HepG2 (cell line): Measurements from ENCODE around the gene TBC1D22A. TPM values are rescaled to one million over a fixed set of nuclear protein-coding genes. Genes with fewer than 3 reads are reported as not detected.
A peak's percentile ranks its signal among the peaks of the same experiment; 100 is the strongest.

Experiments
- ATAC-seq: fragments of 200-7000 bp; cut with Tn5 transposase; 3 replicates; pipeline ENCODE4 v1.9.1; 2020; ENCODE audit warnings: mild to moderate bottlenecking, moderate library complexity
- BruUV-seq: library from RNA; stranded (reverse); fragments of 400-500 nt; replicated peaks from 2 replicates; lab custom pipeline; 2021; lab: Mats Ljungman, UMichigan
- CTCF ChIA-PET: fragments of 300-600 bp; formaldehyde crosslinking; extraction: SDS; loops from one replicate; lab custom pipeline; 2021; ENCODE audit warnings: low total read pairs, inconsistent platforms, low intra/inter-chr PET ratio; lab: Yijun Ruan, JAX
- POLR2A ChIA-PET: fragments of 350-600 bp; sonication (Branson Sonifier 250); formaldehyde crosslinking; loops from one replicate; lab custom pipeline; 2020; ENCODE audit warnings: antibody characterized with exemption, inconsistent platforms; lab: Yijun Ruan, JAX
- DNase-seq: peaks from one replicate; pipeline ENCODE4 v3.0.0-alpha.2; 2015; ENCODE audit warnings: low spot score
- FAIRE-seq: peaks from 3 replicates; lab custom pipeline; 2011; peaks lifted over from hg19 to GRCh38; lab: Jason Lieb, UNC
- H2AFZ ChIP-seq: one replicate; pipeline ENCODE4 v1.6.1; 2011; ENCODE audit warnings: low read length, inconsistent platforms
- H3K27ac ChIP-seq: fragments of 300-600 bp; 3 replicates; pipeline ENCODE4 v1.8.0; 2011; ENCODE audit warnings: mixed run types, mild to moderate bottlenecking, mixed read lengths, low read length, inconsistent platforms; ENCODE audit not compliant: insufficient read depth; ENCODE audit errors: extremely low read length
- H3K27me3 ChIP-seq, 2 experiments: fragments of 200-600 bp in 1 of 2; 2 replicates in 1 of 2; 3 replicates in 1 of 2; pipeline versions ENCODE4 v1.6.0 to v1.8.0; 2011; ENCODE audit warnings: low read length in 2 of 2, mild to moderate bottlenecking in 2 of 2, moderate library complexity in 2 of 2, inconsistent platforms in 1 of 2; ENCODE audit not compliant: insufficient read depth in 2 of 2, control insufficient read depth in 1 of 2
- H3K36me3 ChIP-seq, 2 experiments: fragments of 200-600 bp in 1 of 2; replicated peaks in 1 of 2; 2 replicates in 1 of 2; 3 replicates in 1 of 2; pipeline versions ENCODE4 v1.5.1 to v1.8.0; 2011; ENCODE audit warnings: low read length in 2 of 2, inconsistent platforms in 1 of 2; ENCODE audit not compliant: insufficient read depth in 2 of 2, control insufficient read depth in 1 of 2
- H3K4me1 ChIP-seq: 2 replicates; pipeline ENCODE4 v1.5.1; 2012; ENCODE audit warnings: low read length, inconsistent platforms; ENCODE audit not compliant: insufficient read depth
- H3K4me2 ChIP-seq: 2 replicates; pipeline ENCODE4 v1.6.0; 2011; ENCODE audit warnings: low read depth, low read length, inconsistent platforms
- H3K4me3 ChIP-seq, 3 experiments: fragments of 200-600 bp in 1 of 3; sonication (generic), shearing (Covaris generic) in 1 of 3; replicated peaks in 1 of 3; 2 replicates each; pipeline ENCODE4 v1.5.1; 2011 to 2016; ENCODE audit warnings: low read length in 3 of 3, inconsistent platforms in 2 of 3, low read depth in 2 of 3, mild to moderate bottlenecking in 2 of 3, control low read depth in 1 of 3, mixed read lengths in 1 of 3; ENCODE audit not compliant: insufficient read depth in 1 of 3
- H3K79me2 ChIP-seq: one replicate; pipeline ENCODE4 v1.6.1; 2011; ENCODE audit warnings: low read length, inconsistent platforms; ENCODE audit not compliant: insufficient read depth
- H3K9ac ChIP-seq: 2 replicates; pipeline ENCODE4 v1.6.0; 2011; ENCODE audit warnings: mild to moderate bottlenecking, low read depth, low read length, inconsistent platforms; ENCODE audit not compliant: insufficient read depth
- H3K9me3 ChIP-seq: 2 replicates; pipeline ENCODE4 v1.5.1; 2012; ENCODE audit warnings: mild to moderate bottlenecking, low read length
- H4K20me1 ChIP-seq: 2 replicates; pipeline ENCODE4 v1.6.0; 2011; ENCODE audit warnings: inconsistent platforms, mild to moderate bottlenecking, low read length, moderate library complexity; ENCODE audit not compliant: insufficient read depth
- PAX8 ChIP-seq: sonication (generic); formaldehyde crosslinking; IDR thresholded peaks from 2 replicates; pipeline ENCODE4 v1.8.0; 2022; ENCODE audit warnings: mild to moderate bottlenecking, missing genetic modification reagents, borderline replicate concordance
- ZFP1 ChIP-seq: IDR thresholded peaks from 2 replicates; pipeline ENCODE4 v1.6.1; 2016
- WGBS: methylation state at CpG from one replicate; pipeline ENCODE4 v1.1.6; 2017; ENCODE audit warnings: low lambda C conversion rate; 5-methylcytosine and 5-hydroxymethylcytosine counted together
- in situ Hi-C: cut with HindIII; loops from 2 replicates; pipeline ENCODE4 v1.10.0; 2017; ENCODE audit warnings: low pct_unique_long_range_greater_than_20kb; ENCODE audit not compliant: extremely low pct_ligation_motif_present
- intact Hi-C: fragments of 100-400 bp; cut with micrococcal nuclease; formaldehyde crosslinking; loops from one replicate; pipeline ENCODE4 v1.10.0; 2022; ENCODE audit not compliant: unreplicated experiment
- polyA plus RNA-seq, 8 experiments: library from polyadenylated mRNA; depleted of rRNA in 3 of 8; stranded (reverse) in 7 of 8; unstranded in 1 of 8; fragments of >200 nt; fragmentation: Illumina TruSeq in 4 of 8; extraction: Trizol in 4 of 8; gene quantifications; 2 replicates each; pipeline versions ENCODE4 v1.2.1 to v1.2.3, GENCODE V29; 2011 to 2016; ENCODE audit warnings: low read depth in 4 of 8, missing spikeins in 1 of 8, mixed read lengths in 1 of 8; ENCODE audit not compliant: insufficient read depth in 1 of 8
- total RNA-seq, 5 experiments: library from RNA; depleted of rRNA; stranded (reverse); fragments of >200 nt; fragmentation: Illumina TruSeq; extraction: Trizol; gene quantifications; 2 replicates each; pipeline ENCODE4 v1.2.3, GENCODE V29; 2016; ENCODE audit warnings: low read depth in 1 of 5
- TF ChIP-seq, protein P1 (sequence below): sonication (generic); formaldehyde crosslinking; IDR thresholded peaks from 2 replicates; pipeline ENCODE4 v1.4.0; 2020; ENCODE audit warnings: missing genetic modification reagents
- TF ChIP-seq, protein P2 (sequence below): sonication (generic); formaldehyde crosslinking; IDR thresholded peaks from 2 replicates; pipeline ENCODE4 v1.5.1; 2020; ENCODE audit warnings: mild to moderate bottlenecking, missing genetic modification reagents, moderate library complexity

The TBC1D22A gene
- total and polyA plus RNA-seq, 2 of the 13 experiments (the other 11 are each of a cell fraction or from before 2014, with no cell fraction given): 17.3 to 18.0 TPM

DNA sequence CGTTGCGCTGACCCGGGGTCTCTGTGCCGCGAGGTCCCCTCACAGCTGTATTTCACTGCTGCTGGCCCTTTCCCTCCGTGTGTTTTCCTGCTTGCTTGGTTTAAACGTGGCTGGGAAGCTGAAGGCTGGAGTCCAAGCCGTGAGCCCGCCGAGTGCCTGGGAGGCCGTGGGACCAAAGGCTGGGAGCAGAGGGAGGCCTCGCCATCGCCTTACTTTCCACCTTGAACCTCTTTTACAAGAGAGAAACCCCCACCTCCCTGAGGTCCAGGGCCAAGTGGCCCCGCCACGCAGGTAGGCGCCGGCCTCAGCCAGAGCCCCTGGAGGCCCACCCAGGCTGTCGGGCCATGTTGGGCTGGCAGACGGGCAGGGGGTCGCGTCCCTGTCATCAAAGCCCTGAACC, 411.6 kb downstream of the TBC1D22A start:
- Histone ChIP-seq H3K27me3 (no peaks in the 10 kb centered on the region), H3K4me3 (no peak overlapping the region), H4K20me1 (peaks cover 4% of the 10 kb centered on the region; the same call in 1 of the 2 replicates), H3K36me3 (no peaks in the 10 kb centered on the region; a peak in 3 of 5 replicates), H2AFZ (no peak overlapping the region), H3K9me3 (no peaks in the 10 kb centered on the region), H3K9ac (no peak overlapping the region), H3K79me2 (no peaks in the 10 kb centered on the region), H3K4me2 (no peak overlapping the region), H3K27ac (no peak overlapping the region), H3K4me1 (no peaks in the 10 kb centered on the region)
- ChIA-PET CTCF (no interaction called here), POLR2A (no interaction called here)
- 88% methylated on average over 11 of the region's 21 CpGs for WGBS
- no TSS peak for BruUV-seq
- intact Hi-C loops: no loop called here
- DNase-seq (no peak), FAIRE-seq (no peak), ATAC-seq (no peak)
- TF ChIP-seq ZFP1: no peak
- TF ChIP-seq, protein P1, sequence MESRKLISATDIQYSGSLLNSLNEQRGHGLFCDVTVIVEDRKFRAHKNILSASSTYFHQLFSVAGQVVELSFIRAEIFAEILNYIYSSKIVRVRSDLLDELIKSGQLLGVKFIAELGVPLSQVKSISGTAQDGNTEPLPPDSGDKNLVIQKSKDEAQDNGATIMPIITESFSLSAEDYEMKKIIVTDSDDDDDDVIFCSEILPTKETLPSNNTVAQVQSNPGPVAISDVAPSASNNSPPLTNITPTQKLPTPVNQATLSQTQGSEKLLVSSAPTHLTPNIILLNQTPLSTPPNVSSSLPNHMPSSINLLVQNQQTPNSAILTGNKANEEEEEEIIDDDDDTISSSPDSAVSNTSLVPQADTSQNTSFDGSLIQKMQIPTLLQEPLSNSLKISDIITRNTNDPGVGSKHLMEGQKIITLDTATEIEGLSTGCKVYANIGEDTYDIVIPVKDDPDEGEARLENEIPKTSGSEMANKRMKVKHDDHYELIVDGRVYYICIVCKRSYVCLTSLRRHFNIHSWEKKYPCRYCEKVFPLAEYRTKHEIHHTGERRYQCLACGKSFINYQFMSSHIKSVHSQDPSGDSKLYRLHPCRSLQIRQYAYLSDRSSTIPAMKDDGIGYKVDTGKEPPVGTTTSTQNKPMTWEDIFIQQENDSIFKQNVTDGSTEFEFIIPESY: peak; percentile 21; the same call in 1 of the 2 replicates
- TF ChIP-seq, protein P2, sequence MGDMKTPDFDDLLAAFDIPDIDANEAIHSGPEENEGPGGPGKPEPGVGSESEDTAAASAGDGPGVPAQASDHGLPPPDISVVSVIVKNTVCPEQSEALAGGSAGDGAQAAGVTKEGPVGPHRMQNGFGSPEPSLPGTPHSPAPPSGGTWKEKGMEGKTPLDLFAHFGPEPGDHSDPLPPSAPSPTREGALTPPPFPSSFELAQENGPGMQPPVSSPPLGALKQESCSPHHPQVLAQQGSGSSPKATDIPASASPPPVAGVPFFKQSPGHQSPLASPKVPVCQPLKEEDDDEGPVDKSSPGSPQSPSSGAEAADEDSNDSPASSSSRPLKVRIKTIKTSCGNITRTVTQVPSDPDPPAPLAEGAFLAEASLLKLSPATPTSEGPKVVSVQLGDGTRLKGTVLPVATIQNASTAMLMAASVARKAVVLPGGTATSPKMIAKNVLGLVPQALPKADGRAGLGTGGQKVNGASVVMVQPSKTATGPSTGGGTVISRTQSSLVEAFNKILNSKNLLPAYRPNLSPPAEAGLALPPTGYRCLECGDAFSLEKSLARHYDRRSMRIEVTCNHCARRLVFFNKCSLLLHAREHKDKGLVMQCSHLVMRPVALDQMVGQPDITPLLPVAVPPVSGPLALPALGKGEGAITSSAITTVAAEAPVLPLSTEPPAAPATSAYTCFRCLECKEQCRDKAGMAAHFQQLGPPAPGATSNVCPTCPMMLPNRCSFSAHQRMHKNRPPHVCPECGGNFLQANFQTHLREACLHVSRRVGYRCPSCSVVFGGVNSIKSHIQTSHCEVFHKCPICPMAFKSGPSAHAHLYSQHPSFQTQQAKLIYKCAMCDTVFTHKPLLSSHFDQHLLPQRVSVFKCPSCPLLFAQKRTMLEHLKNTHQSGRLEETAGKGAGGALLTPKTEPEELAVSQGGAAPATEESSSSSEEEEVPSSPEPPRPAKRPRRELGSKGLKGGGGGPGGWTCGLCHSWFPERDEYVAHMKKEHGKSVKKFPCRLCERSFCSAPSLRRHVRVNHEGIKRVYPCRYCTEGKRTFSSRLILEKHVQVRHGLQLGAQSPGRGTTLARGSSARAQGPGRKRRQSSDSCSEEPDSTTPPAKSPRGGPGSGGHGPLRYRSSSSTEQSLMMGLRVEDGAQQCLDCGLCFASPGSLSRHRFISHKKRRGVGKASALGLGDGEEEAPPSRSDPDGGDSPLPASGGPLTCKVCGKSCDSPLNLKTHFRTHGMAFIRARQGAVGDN (CRISPR knock-in tag): no peak
- TF ChIP-seq PAX8 (CRISPR knock-in tag): no peak
- in situ Hi-C loops: no loop called here
